GM18498 (cell line): Measurements from ENCODE around the gene TAS2R10.
"Not testable (repeated sequence)": the region's sequence is repeated elsewhere in the genome, so short reads cannot be mapped to it uniquely, and the experiment has no call there.

ENCODE experiments used
- ATAC-seq: cut with Tn5 transposase; IDR thresholded peaks from one replicate; pipeline ENCODE4 v1.9.1; 2021; ENCODE audit warnings: mild to moderate bottlenecking, moderate library complexity; ENCODE audit not compliant: unreplicated experiment

Gene TAS2R10, protein sequence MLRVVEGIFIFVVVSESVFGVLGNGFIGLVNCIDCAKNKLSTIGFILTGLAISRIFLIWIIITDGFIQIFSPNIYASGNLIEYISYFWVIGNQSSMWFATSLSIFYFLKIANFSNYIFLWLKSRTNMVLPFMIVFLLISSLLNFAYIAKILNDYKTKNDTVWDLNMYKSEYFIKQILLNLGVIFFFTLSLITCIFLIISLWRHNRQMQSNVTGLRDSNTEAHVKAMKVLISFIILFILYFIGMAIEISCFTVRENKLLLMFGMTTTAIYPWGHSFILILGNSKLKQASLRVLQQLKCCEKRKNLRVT

DNA sequence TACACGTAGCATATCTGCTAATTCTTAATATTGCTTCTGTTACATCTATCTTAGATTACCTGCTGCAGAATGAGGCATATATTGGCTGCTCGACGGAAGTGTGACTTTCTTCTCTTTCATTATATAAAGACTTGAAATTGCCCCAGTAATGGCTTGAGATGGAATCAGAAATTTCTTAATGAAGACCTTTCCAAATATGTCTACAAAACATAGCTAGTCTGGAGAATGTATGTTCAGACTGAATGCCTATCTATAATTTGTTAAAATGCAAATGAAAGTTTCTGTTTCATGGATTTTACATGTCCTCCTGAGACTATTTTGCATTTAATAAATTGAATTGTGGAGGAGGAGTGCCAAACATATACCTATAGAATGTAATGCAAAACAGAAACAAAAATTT, at the start of gene TAS2R10:
TAS2R10 (minus strand) TSS at position 101 of the 400 bp plus-strand sequence; CDS start at position 12, 89 bp downstream.
- ATAC-seq: no peak

GRCh38 chr12:10873378-10873777, 47.2 kb upstream of the TAS2R10 start:
- no peak for ATAC-seq

DNA sequence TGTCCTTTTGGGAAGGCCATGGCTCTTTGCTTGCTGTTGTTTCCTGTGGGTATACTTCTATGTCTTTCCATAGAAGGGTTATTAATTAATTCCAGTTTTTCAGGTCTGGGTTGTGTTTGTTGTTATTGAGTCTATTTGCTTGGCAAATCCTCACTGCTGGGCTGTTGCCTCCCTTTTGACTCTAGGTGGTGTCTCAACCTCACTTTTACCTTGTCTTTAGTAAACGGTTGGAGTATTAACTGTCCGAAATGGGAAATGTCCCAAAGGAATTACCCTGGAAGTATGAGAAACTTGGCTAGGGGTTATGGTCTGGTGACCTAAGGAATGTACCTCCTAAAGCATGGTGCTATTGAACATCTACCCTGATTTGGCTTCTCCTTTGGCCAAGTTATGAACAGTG, 41.2 kb upstream of the TAS2R10 start:
- ATAC-seq: no peak

DNA sequence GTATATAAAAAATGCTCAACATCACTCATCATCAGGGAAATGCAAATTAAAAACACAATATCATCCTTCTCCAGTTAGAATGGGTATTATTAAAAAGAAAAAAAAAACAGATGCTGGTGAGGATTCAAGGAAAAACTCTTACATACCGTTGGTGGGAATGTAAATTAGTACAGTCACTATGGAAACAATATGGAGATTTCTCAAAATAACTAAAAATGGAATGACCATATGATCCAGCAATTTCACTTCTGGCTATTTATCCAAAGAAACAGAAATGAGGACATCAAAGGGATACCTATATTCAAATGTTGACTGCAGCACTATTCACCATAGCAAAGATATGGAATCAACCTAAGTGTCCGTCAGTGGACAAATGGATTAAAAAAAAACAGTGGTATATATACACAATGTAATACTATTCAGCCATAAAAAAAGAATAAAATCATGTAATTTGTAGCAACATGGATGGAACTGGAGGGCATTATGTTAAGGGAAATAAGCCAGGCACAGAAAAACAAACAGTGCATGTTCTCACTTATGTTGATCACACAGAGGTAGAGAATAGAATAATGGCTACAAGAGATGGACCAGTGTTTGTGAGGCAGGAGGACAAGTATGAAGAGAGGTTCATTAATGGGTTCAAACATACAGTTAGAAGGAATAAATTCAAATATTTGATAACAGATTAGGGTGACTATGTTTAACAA, 37.5 kb upstream of the TAS2R10 start:
- no peak for ATAC-seq

DNA sequence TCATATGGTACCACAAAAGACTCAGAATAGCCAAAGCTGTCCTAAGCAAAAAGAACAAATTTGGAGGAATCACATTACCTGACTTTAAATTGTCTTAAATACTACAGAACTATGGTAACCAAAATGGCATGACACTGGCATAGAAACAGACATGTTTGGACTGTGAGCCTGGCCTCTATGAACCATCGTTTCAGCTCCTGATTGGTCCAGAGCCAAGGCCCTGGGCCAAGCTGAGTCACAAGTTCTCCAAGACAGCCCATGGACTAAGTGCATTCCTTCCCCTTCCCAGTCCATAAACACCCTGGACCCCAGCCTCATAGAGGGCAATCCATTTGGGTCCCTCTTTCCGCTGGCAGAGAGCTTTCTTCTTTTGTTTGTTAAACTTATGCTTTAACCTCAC, 35.2 kb upstream of the TAS2R10 start:
- no peak for ATAC-seq

DNA sequence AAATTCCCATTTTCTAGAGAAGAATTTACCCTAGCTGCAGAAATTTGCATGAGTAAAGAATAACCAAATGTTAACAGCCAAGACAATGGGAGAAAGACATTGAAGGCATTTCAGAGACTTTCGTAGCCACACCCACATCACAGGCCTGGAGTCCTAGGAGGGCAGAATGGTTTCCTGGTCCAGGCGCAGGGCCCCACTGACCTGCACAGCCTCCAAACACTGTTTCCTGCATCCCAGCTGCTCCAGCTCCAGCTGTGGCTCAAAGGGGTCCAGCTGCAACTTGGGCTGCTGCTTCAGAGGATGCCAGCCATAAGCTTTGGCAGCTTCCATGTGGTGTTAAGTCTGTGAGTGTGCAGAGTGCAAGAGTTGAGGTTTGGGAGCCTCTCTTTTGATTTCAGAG, 29.6 kb upstream of the TAS2R10 start:
- no peak for ATAC-seq

GRCh38 chr12:10853776-10854175, 27.6 kb upstream of the TAS2R10 start:
- no peak for ATAC-seq

DNA sequence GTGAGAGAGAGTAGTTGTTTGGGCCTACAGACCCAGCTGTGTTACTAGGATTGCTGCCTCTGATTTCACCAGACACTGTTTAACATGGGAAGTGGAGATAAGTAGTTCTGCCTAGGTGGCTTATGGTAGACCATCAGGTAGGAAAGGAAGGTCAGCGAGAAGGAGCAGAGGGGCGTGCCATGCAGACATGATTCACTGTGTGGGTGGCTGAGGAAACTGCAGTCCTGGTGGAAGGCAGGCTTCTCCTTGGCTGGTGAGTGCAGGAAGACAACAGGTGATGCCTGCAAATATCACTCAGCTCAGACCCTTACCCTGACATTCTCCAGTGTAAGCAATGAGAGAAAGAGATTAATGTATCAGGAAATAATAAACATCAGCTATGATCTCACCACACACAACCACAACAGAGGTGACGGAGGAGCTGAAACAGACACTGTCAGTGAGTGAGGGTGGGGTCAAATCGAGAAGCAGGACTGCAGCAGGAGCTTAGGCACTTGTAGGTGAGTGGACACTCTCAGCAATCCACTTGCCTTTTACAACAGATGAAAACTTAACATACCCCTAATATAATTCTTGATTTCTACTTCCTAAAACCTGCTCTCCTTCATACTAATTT, 25.2 kb upstream of the TAS2R10 start:
- no peak for ATAC-seq

DNA sequence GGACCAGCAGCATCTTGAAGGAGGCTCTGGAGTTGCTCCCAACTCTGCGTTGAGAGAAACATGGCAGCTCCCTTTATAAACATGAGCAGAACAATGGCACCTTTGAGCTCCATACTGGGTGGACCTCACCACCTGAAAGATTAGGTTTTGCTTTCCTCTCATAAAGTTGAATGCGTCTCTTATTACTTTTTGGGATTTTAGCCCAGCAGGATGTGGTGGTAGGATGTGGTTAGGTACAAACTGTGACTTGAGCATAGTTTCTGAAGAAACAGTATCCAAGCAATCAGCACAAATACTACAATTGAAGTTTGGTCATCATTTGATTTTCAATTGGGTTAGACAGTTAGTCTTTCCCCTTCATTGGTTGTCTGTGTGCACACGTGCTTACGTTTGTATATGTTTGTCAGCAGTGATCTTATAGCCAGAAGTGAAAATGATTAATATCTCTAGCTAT, 23.3 kb upstream of the TAS2R10 start, which contains the start of gene PRR4:
PRR4 (minus strand) TSS at position 51 of the 454 bp plus-strand sequence; CDS start at position 13, 38 bp downstream.
- ATAC-seq: no peak

DNA sequence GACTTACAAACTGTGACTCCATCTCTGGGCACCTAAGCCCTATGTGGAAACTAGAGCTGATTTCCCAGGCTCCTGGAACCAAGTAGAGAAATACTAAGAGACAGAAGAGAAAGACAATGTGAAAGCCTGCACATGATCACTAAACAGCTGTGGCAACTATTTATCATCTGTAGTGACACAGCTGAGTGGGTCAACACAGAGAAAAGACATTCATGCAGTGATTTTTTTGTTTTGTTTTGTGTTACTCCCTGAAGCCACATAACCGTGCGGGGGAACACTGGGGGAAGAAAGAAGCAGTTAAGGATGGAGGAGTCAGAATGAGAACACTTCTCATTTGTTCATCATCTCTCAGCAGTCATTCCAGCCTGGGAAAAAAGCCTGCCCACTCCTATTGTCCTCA, 21.6 kb upstream of the TAS2R10 start:
- no peak for ATAC-seq

DNA sequence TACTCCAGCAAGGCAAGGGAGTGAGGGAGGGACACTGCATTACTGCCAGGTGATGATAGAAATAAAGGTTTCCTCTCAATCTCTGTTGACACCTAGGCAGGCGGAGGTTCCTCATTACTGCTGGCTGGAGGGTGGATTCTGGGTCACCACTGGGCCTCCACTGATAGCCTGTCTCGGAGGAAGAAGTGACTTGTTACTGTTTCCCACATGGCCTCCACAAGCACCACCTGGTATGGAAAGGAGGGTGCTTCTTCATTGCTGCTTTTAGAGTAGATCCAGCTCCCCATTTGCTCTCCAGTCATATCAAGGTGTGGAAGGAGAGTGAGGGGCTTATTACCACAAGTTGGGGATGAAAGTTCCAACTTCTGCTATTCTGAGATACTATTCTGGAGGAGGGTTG, 16.7 kb upstream of the TAS2R10 start:
- ATAC-seq: no peak

DNA sequence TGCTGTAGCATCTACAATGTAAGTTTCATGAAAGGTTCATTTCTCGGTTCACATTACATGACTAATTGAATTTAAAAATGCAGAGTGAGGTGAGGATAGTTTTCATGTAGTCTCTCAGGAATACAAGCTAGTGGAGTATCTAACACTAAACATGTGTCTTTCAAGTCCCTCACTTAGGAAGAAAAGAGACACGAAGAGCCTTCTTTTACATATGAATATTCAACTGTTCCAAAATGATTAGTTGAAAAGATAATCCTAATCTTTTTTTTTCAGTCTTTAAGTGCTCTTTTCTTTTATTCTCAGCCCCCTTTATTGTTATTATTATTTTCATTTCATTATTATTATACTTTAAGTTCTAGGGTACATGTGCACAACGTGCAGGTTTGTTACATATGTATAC, 12.3 kb upstream of the TAS2R10 start:
- ATAC-seq: no peak

DNA sequence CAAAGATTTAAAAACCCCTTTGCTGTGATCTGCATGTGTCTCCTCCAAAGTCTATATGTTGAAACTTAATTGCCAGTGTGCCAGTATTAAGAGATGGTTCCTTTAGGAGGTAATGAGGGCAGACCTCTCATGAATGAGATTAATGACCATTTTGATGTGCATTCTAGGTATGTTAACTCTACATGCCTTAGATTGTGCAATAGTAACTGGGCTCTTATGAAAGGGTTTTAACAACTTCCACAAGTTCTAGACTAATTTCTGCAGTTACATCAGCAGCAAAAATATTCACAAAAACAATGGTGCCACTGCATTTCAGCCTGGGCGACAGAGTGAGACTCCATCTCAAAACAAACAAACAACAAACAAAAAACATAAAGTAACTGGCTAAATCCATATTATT, 3.8 kb upstream of the TAS2R10 start:
- ATAC-seq: no peak

- ATAC-seq: no peak
Observed at GRCh38 chr12:10824957-10825356, 1.2 kb downstream of the TAS2R10 start.

DNA sequence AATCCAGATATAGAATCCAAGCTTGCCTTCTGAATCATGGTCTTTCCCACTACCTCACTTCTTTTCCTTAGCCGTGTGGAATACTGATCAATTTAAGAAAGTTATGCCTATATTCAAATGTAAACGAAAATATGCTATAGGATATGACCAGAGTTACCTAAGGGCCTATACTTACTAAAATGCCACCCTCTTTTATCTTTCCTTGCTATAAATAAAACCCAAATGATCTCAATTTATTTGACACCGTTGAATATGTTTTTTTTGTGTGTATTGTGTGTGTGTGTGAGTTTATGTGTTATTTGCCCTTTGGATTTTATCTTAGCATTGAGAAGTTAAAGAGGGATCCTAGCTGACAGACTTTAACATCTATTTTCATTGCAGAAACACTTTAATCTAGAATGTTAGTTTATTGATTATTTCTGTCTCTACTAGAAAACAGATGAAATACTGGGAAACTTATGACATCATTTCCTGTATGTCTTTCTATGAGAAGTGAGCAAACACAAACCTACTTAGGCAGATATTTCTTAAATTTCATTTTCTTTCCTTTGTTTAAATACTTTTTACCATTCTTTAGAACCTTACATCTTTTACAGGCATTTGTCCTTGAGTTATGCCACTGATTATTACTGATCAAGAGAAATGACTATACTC, 14.1 kb downstream of the TAS2R10 start:
- no peak for ATAC-seq

- ATAC-seq: no peak
Observed at GRCh38 chr12:10810068-10810467, 16.1 kb downstream of the TAS2R10 start, which contains the start of gene TAS2R9. TAS2R9 (minus strand) TSS chr12:10810168; CDS start chr12:10810075, 93 bp downstream.

DNA sequence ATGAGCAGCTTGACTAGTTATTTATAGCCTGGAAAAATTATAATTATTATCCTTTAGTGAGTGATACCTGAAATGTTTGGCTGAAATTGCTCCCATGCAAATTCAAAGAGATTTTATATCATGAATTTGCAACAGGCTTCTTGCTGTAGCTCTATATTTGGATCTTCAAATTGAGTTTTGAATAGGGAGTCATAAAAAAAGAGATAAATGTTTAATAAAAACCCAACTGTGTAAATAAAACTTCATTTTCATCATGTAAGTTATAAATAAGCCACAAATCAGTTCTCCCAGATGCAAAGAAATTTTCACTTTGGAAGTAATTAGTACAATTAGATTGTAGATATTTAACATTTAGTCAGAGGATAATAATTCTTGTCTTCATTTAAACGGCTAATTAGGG, 19.0 kb downstream of the TAS2R10 start, which contains the start of gene TAS2R8:
TAS2R8 (minus strand) TSS at position 101 of the 400 bp plus-strand sequence. CDS start 306 bp downstream, outside the sequence.
- no peak for ATAC-seq

DNA sequence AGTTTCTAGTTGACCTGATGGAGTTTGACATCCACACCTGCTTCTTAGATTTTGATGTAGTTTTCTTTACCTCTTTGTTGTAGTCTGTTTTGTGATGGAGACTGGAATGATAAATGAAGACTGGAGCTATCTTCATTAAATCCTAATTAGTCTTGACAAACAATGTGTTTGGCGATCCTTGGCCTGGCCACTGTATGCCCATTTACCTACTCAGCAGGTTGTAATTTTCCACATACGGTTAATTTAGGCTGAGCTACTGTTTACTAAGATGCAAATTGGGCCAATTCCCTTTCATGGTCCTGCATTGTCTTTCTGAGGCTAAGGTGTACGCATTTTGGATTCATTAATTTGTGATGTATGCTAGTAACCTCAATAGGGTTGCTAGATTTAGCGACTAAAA, 23.6 kb downstream of the TAS2R10 start, which contains the start of gene TAS2R7:
TAS2R7 (minus strand) TSS at position 41 of the 400 bp plus-strand sequence. CDS start 57 bp downstream, outside the sequence.
- no peak for ATAC-seq

DNA sequence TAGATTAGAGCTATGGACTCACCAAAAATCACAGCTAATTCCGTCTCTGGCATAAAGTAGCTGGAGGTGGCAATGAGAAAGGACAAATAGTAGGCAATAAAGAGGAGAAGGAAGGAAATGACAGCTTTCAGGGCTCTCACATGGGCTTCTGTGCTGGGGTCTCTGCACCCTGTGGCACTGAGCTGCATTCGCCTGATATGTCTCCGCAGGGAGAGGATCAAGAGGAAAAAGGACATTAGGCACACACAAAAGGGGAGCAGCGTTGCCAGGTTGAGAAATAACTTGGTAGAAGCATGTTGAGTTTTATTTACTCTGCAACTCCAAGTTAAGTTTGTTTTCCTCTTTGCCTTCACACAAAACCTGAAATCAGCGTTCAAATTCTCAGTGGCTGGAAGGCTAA, 24.4 kb downstream of the TAS2R10 start:
- ATAC-seq: no peak

DNA sequence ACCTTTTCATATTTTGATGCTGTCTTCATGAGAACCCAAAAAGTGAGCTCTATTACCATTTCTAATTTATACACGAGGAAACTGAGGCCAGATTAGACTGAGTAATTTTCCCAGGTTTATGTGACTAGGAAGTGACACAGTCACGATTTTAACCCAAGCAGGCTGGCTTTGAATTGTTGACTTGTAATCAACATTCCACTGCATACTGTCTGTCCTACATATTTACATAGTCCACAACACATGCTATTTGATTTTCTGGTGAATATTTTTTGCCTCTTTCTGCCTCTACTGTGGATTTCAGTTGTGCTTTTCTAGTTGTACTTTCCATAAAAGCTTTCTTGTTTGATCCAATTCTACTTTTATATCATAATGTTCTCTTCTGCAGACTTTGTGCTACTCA, 31.9 kb downstream of the TAS2R10 start:
- ATAC-seq: no peak

DNA sequence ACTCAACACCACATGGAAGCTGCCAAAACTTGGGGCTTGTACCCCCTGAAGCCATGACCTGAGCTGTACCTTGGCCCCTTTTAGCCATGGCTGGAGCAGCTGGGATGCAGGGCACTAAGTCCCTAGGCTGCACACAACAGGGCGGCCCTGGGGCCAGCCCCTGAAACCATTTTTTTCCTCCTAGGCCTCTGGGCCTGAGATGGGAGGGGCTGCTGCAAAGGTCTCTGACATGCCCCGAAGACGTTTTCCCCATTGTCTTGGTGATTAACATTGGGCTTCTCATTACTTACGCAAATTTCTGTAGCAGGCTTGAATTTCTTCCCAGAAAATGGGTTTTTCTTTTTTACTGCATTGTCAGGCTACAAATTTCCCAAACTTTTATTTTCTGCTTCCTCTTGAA, 34.4 kb downstream of the TAS2R10 start:
- ATAC-seq: not testable (repeated sequence)
